Esophagus (tissue), 2 donors: Measurements from ENCODE around the gene KCP. TPM values are rescaled to one million over a fixed set of nuclear protein-coding genes. Genes with fewer than 3 reads are reported as not detected.

Source experiments
- H3K27ac ChIP-seq, 2 donors: one replicate each; pipeline ENCODE4 v1.5.1; 2013; ENCODE audit warnings: low read depth in 2 of 2, mild to moderate bottlenecking in 2 of 2, inconsistent platforms in 1 of 2, low read length in 1 of 2, moderate library complexity in 1 of 2
- H3K27me3 ChIP-seq, 2 donors: one replicate each; pipeline ENCODE4 v1.6.1; 2013; ENCODE audit warnings: low read length in 2 of 2, control low read depth in 1 of 2, mild to moderate bottlenecking in 1 of 2; ENCODE audit not compliant: insufficient read depth in 2 of 2, control insufficient read depth in 1 of 2
- H3K36me3 ChIP-seq, 2 donors: one replicate each; pipeline ENCODE4 v1.6.1; 2013; ENCODE audit warnings: low read length in 1 of 2; ENCODE audit not compliant: control insufficient read depth in 2 of 2, insufficient read depth in 2 of 2
- H3K4me1 ChIP-seq, 2 donors: one replicate each; pipeline ENCODE4 v1.6.1; 2013; ENCODE audit warnings: low read length in 1 of 2; ENCODE audit not compliant: control insufficient read depth in 2 of 2, insufficient read depth in 2 of 2
- H3K4me3 ChIP-seq, 2 donors: one replicate each; pipeline ENCODE4 v1.5.1; 2013; ENCODE audit warnings: low read length in 2 of 2, mild to moderate bottlenecking in 2 of 2, low read depth in 1 of 2, moderate library complexity in 1 of 2
- H3K9me3 ChIP-seq, 2 donors: one replicate each; pipeline ENCODE4 v1.6.1; 2013; ENCODE audit warnings: mild to moderate bottlenecking in 2 of 2, low read depth in 1 of 2, low read length in 1 of 2, moderate library complexity in 1 of 2; ENCODE audit not compliant: control insufficient read depth in 2 of 2, insufficient read depth in 1 of 2
- WGBS, 2 donors: extraction: QIAGEN DNeasy Blood & Tissue Kit; methylation state at CpG; one replicate each; pipeline ENCODE4 v1.1.7; 2013; 5-methylcytosine and 5-hydroxymethylcytosine counted together
- polyA plus RNA-seq, 2 donors: library from polyadenylated mRNA; stranded (reverse); fragments of 200-250 nt; gene quantifications; one replicate each; pipeline ENCODE4 v1.2.3, GENCODE V29; 2013
- donor health status: healthy with polysubstance abuse.
- donor health status: Bipolar disorder and iron deficiency.

The KCP gene
- polyA plus RNA-seq, 2 donors: 1.4 to 5.5 TPM

DNA sequence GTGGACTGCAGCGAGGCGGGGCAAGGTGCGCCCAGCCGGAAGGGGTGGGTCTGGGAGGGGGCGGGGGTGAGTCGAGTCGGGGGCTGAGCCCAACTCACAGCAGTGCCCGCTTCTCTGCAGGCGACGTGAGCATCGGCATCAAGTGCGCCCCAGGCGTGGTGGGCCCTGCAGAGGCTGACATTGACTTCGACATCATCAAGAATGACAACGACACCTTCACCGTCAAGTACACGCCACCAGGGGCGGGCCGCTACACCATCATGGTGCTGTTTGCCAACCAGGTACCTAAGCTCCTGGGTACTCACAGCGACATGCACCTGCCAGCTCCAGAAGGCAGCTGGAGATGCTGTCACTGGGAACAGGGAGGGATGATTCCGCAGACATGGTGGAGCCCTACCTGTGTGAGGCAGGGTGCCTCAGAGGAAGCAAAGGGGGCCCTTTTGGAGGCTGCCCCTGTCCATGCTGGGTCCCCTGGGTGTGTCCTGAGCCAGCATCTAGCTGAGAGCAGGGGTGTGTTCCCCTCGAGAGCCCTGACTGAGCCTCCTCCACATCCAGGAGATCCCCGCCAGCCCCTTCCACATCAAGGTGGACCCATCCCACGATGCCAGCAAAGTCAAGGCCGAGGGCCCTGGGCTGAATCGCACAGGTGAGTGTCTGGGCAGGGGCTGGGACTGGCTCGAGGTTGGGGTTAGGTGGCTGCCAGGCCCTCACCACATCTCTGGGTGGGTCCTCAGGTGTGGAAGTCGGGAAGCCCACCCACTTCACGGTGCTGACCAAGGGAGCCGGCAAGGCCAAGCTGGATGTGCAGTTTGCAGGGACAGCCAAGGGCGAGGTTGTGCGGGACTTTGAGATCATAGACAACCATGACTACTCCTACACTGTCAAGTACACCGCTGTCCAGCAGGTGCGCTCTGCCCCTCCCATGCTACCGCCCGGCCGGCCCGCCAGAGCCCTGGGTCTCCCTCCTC is 67.6 kb downstream of the KCP start:
- Histone ChIP-seq H3K36me3 (peaks cover 0 to 12% of the 10 kb centered on the region in 2 donors), H3K4me3 (no peak overlapping the region), H3K9me3 (no peaks in the 10 kb centered on the region), H3K27ac (no peak overlapping the region), H3K27me3 (no peaks in the 10 kb centered on the region), H3K4me1 (peaks cover 0 to 12% of the 10 kb centered on the region in 2 donors)
- 86 to 92% methylated on average over 38 of the region's 38 CpGs for WGBS, 2 donors

DNA sequence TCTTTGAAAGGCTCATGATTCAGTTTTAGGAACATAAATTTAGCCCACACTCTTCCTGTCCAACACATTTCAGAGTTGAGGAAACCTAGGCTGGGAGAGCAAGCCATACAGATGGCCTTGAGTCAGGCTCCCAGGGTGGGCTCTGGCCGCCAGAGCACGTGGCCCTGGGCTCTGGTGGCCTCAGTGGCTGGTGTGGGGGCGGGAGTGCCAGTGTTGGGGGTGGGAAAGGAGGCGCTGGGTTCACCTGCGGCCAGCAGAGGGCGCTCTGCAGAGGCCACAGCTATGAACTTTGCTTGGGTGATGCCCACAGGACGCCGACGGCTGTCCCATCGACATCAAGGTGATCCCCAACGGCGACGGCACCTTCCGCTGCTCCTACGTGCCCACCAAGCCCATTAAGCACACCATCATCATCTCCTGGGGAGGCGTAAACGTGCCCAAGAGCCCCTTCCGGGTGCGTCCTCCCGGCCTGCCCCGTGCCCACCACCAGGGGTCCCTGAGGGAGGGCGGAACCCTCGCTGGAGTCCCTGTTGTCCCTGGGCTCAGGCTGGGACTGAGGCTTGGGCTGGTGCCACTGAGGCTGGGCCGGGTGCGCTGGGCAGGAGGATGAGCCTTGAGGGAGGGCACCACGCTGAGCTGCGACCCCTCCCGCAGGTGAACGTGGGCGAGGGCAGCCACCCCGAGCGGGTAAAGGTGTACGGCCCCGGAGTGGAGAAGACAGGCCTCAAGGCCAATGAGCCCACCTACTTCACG is 68.4 kb downstream of the KCP start:
- Histone ChIP-seq H3K9me3 (no peaks in the 10 kb centered on the region), H3K36me3 (peaks cover 0 to 13% of the 10 kb centered on the region in 2 donors), H3K27me3 (no peaks in the 10 kb centered on the region), H3K27ac (no peak overlapping the region), H3K4me3 (no peak overlapping the region), H3K4me1 (peaks cover 0 to 12% of the 10 kb centered on the region in 2 donors)
- WGBS, 2 donors: 50 to 51% methylated on average over 35 of the region's 35 CpGs

- no peaks in the 10 kb centered on the region for H3K27me3 ChIP-seq
- no peak overlapping the region for H3K4me3 ChIP-seq
- no peak overlapping the region for H3K27ac ChIP-seq
- peaks cover 0 to 13% of the 10 kb centered on the region in 2 donors for H3K36me3 ChIP-seq
- H3K4me1 ChIP-seq: peaks cover 0 to 12% of the 10 kb centered on the region in 2 donors
- 81 to 82% methylated on average over 17 of the region's 17 CpGs for WGBS, 2 donors
- no peaks in the 10 kb centered on the region for H3K9me3 ChIP-seq
Observed at GRCh38 chr7:128841171-128841690, 69.3 kb downstream of the KCP start.

DNA sequence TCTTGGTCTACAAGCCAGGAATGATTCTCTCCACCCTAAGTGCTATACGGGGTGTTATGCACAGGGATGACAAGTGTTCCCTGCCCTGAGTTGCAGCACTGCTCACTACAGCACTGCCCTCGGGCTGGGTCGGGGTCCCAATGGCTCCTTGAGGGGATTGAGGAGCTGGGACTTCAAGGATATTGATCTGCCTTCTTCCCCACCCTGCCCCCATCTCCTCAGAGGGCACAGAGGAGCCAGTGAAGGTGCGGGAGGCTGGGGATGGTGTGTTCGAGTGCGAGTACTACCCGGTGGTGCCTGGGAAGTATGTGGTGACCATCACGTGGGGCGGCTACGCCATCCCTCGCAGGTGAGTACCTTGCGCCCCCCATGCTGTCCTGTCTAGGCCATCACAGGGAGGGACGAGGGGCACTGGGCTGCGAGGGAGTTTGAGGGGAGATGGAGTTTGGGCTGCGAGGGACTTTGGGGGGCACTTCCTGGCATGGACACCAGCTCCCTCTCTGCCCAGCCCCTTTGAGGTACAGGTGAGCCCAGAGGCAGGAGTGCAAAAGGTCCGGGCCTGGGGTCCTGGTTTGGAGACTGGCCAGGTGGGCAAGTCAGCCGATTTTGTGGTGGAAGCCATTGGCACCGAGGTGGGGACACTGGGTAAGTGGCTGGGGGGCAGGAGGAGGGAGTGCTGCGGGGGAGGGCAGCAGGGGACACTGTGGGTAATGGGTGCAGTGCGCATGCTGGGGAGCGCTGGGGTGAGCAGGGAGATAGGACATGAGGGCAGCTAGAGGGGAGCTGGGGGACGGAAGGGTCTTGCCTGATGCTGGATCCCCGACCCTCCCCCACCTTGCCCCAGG is 70.0 kb downstream of the KCP start:
- no peak overlapping the region for H3K4me3 ChIP-seq
- H3K36me3 ChIP-seq: peaks cover 0 to 13% of the 10 kb centered on the region in 2 donors
- peaks cover 0 to 12% of the 10 kb centered on the region in 2 donors for H3K4me1 ChIP-seq
- WGBS, 2 donors: 89 to 90% methylated on average over 23 of the region's 23 CpGs
- H3K27me3 ChIP-seq: no peaks in the 10 kb centered on the region
- no peak overlapping the region for H3K27ac ChIP-seq
- no peaks in the 10 kb centered on the region for H3K9me3 ChIP-seq

- Histone ChIP-seq H3K9me3 (no peaks in the 10 kb centered on the region), H3K4me3 (no peak overlapping the region), H3K27me3 (no peaks in the 10 kb centered on the region), H3K27ac (no peak overlapping the region), H3K4me1 (peaks cover 0 to 12% of the 10 kb centered on the region in 2 donors), H3K36me3 (peaks cover 0 to 13% of the 10 kb centered on the region in 2 donors)
- WGBS, 2 donors: 68 to 74% methylated on average over 13 of the region's 13 CpGs
Observed at GRCh38 chr7:128839751-128840177, 70.7 kb downstream of the KCP start.

GRCh38 chr7:128838981-128839731 is 71.4 kb downstream of the KCP start:
- WGBS, 2 donors: 85 to 86% methylated on average over 16 to 17 of the region's 17 CpGs
- Histone ChIP-seq H3K27me3 (no peaks in the 10 kb centered on the region), H3K9me3 (no peaks in the 10 kb centered on the region), H3K4me1 (peaks cover 0 to 12% of the 10 kb centered on the region in 2 donors), H3K27ac (no peak overlapping the region), H3K4me3 (no peak overlapping the region), H3K36me3 (peaks cover 0 to 12% of the 10 kb centered on the region in 2 donors)

- Histone ChIP-seq H3K27ac (no peak overlapping the region), H3K4me3 (no peak overlapping the region), H3K36me3 (peaks cover 0 to 10% of the 10 kb centered on the region in 2 donors), H3K9me3 (no peaks in the 10 kb centered on the region), H3K27me3 (no peaks in the 10 kb centered on the region), H3K4me1 (peaks cover 0 to 13% of the 10 kb centered on the region in 2 donors)
- WGBS, 2 donors: 89 to 91% methylated on average over 22 of the region's 22 CpGs
Observed at GRCh38 chr7:128838109-128838779, 72.3 kb downstream of the KCP start.

DNA sequence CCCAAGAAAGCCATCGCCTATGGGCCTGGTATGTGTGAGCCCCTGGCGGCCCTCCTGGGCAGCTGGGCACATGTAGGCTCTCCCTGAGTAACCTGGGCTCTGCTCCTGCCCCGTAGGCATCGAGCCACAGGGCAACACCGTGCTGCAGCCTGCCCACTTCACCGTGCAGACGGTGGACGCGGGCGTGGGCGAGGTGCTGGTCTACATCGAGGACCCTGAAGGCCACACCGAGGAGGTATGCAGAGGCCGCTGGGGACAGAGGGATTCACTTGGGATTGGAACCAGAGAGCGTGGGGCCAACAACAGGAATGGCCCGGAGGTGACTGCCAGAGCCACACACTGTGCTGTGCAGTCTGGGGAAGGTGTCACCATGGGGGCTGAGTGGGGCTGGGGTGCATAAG is 73.0 kb downstream of the KCP start:
- Histone ChIP-seq H3K36me3 (peaks cover 0 to 10% of the 10 kb centered on the region in 2 donors), H3K27me3 (no peaks in the 10 kb centered on the region), H3K27ac (no peak overlapping the region), H3K9me3 (no peaks in the 10 kb centered on the region), H3K4me3 (no peak overlapping the region), H3K4me1 (peaks cover 0 to 17% of the 10 kb centered on the region in 2 donors)
- 92 to 96% methylated on average over 16 of the region's 16 CpGs for WGBS, 2 donors
